ENCODE data around the gene CXCL3. TPM values are rescaled to one million over a fixed set of nuclear protein-coding genes. Genes with fewer than 3 reads are reported as not detected.

Gene CXCL3
- polyA plus RNA-seq, 1 donor (not counting 4 experiments of a cell fraction or from before 2014, with no cell fraction given) = 10.8 TPM

DNA sequence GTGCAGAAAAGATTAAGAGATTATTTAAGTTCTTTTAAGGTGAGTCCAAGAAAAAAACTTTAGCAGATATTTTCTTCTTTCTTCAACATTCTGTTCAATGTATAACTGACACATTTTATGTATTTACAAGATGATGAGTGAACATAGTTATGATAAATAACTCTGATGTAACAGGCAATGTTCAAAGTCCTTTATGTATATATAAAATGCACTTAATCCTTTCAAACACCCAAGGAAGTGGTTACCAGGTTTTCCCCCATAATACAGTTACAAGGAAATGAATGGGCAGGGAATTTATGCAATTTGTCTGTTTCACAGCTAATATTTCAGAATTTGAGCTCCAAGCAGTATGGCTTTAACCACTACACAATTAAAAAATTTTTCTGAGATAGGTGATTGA lies 8.2 kb downstream of the CXCL3 start:
- H4K20me1 ChIP-seq (ENCODE audit: control insufficient read depth, extremely low read depth, insufficient read depth, low read length) = no peaks in the 10 kb centered on the region
- TF ChIP-seq, protein P1, sequence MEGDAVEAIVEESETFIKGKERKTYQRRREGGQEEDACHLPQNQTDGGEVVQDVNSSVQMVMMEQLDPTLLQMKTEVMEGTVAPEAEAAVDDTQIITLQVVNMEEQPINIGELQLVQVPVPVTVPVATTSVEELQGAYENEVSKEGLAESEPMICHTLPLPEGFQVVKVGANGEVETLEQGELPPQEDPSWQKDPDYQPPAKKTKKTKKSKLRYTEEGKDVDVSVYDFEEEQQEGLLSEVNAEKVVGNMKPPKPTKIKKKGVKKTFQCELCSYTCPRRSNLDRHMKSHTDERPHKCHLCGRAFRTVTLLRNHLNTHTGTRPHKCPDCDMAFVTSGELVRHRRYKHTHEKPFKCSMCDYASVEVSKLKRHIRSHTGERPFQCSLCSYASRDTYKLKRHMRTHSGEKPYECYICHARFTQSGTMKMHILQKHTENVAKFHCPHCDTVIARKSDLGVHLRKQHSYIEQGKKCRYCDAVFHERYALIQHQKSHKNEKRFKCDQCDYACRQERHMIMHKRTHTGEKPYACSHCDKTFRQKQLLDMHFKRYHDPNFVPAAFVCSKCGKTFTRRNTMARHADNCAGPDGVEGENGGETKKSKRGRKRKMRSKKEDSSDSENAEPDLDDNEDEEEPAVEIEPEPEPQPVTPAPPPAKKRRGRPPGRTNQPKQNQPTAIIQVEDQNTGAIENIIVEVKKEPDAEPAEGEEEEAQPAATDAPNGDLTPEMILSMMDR (optimal IDR thresholded peaks at IDR 0.05 in 1 of 3, IDR thresholded peaks at IDR 0.05 in 1 of 3, conservative IDR thresholded peaks at IDR 0.05 in 1 of 3; ENCODE audit: extremely low read depth in 1 of 3, insufficient read depth in 2 of 3, low read length in 3 of 3) = no peak
- TF ChIP-seq EZH2 (IDR thresholded peaks at IDR 0.05; ENCODE audit: low read length) = no peak
- dilution Hi-C loops (cut with MboI; ENCODE audit: extremely low pct_ligation_motif_present, low sequenced_read_pairs) = no loop called here
- H3K79me2 ChIP-seq (ENCODE audit: control insufficient read depth, insufficient read depth, low read length) = no peaks in the 10 kb centered on the region
- H3K4me2 ChIP-seq (ENCODE audit: control insufficient read depth, extremely low read depth, insufficient read depth, low read depth, low read length) = no peak overlapping the region
- H3K9me1 ChIP-seq (ENCODE audit: control insufficient read depth, extremely low read depth, insufficient read depth, low read length) = no peaks in the 10 kb centered on the region
- H2AFZ ChIP-seq (ENCODE audit: control insufficient read depth, low read length) = no peak overlapping the region
- H3K4me3 ChIP-seq (ENCODE audit: control insufficient read depth in 2 of 3, extremely low read depth in 1 of 3, insufficient read depth in 2 of 3, low read depth in 1 of 3, low read length in 3 of 3) = no peak overlapping the region
- no peak overlapping the region for H3K9ac ChIP-seq (ENCODE audit: control insufficient read depth, extremely low read depth, insufficient read depth, low read length)
- H3K27ac ChIP-seq (ENCODE audit: control insufficient read depth, insufficient read depth, low read length) = no peak overlapping the region
- DNase-seq (ENCODE audit: low read depth, low spot score) = no peak
- peaks cover 14% of the 10 kb centered on the region for H3K4me1 ChIP-seq (ENCODE audit: control insufficient read depth, extremely low read depth, insufficient read depth, low read length)
- no peaks in the 10 kb centered on the region for H3K9me3 ChIP-seq (ENCODE audit: control insufficient read depth, low read depth, low read length)
- H3K36me3 ChIP-seq (ENCODE audit: control insufficient read depth in 2 of 2, extremely low read depth in 1 of 2, insufficient read depth in 2 of 2, low read length in 2 of 2) = no peaks in the 10 kb centered on the region
- FAIRE-seq = no peak
- H3K27me3 ChIP-seq (ENCODE audit: control insufficient read depth, extremely low read depth, insufficient read depth, low read length) = no peaks in the 10 kb centered on the region

- Histone ChIP-seq H3K4me1 (ENCODE audit: control insufficient read depth, extremely low read depth, insufficient read depth, low read length) (peaks cover 8% of the 10 kb centered on the region), H2AFZ (ENCODE audit: control insufficient read depth, low read length) (no peak overlapping the region), H4K20me1 (ENCODE audit: control insufficient read depth, extremely low read depth, insufficient read depth, low read length) (no peaks in the 10 kb centered on the region), H3K9me1 (ENCODE audit: control insufficient read depth, extremely low read depth, insufficient read depth, low read length) (no peaks in the 10 kb centered on the region), H3K9ac (ENCODE audit: control insufficient read depth, extremely low read depth, insufficient read depth, low read length) (no peak overlapping the region), H3K27me3 (ENCODE audit: control insufficient read depth, extremely low read depth, insufficient read depth, low read length) (no peaks in the 10 kb centered on the region), H3K27ac (ENCODE audit: control insufficient read depth, insufficient read depth, low read length) (no peak overlapping the region), H3K79me2 (ENCODE audit: control insufficient read depth, insufficient read depth, low read length) (no peaks in the 10 kb centered on the region), H3K4me3 (ENCODE audit: control insufficient read depth in 2 of 3, extremely low read depth in 1 of 3, insufficient read depth in 2 of 3, low read depth in 1 of 3, low read length in 3 of 3) (no peak overlapping the region), H3K9me3 (ENCODE audit: control insufficient read depth, low read depth, low read length) (no peaks in the 10 kb centered on the region), H3K4me2 (ENCODE audit: control insufficient read depth, extremely low read depth, insufficient read depth, low read depth, low read length) (no peak overlapping the region), H3K36me3 (ENCODE audit: control insufficient read depth in 2 of 2, extremely low read depth in 1 of 2, insufficient read depth in 2 of 2, low read length in 2 of 2) (no peaks in the 10 kb centered on the region)
- TF ChIP-seq, protein P1 (optimal IDR thresholded peaks at IDR 0.05 in 1 of 3, IDR thresholded peaks at IDR 0.05 in 1 of 3, conservative IDR thresholded peaks at IDR 0.05 in 1 of 3; ENCODE audit: extremely low read depth in 1 of 3, insufficient read depth in 2 of 3, low read length in 3 of 3) = no peak
- TF ChIP-seq EZH2 (IDR thresholded peaks at IDR 0.05; ENCODE audit: low read length) = no peak
- dilution Hi-C loops (cut with MboI; ENCODE audit: extremely low pct_ligation_motif_present, low sequenced_read_pairs) = no loop called here
- FAIRE-seq (no peak), DNase-seq (ENCODE audit: low read depth, low spot score) (no peak)
Observed at GRCh38 chr4:74028504-74028903, 10.0 kb downstream of the CXCL3 start.

Data from keratinocyte (primary cell).